ENCODE data around the gene NTRK2.

DNA sequence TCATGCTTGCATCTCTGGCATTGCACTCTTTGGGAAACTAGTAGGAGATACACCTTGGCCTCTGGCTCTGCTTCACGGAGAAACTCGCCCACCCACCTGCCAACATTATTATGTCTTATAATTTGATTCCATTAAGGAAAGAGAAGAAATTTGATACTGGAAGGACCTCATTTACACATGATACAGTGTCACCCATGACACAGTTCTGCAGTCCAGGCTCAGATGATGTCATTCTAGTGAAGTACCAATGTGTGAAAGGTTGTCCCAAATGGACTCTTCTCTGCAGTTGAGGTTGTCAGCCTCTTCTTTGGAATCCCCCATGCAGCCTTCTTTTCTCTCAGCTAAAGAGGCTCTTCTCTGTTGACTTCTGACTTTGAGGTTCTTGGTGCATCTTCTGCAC is 329.1 kb downstream of the NTRK2 start:
- TF ChIP-seq, protein P1, sequence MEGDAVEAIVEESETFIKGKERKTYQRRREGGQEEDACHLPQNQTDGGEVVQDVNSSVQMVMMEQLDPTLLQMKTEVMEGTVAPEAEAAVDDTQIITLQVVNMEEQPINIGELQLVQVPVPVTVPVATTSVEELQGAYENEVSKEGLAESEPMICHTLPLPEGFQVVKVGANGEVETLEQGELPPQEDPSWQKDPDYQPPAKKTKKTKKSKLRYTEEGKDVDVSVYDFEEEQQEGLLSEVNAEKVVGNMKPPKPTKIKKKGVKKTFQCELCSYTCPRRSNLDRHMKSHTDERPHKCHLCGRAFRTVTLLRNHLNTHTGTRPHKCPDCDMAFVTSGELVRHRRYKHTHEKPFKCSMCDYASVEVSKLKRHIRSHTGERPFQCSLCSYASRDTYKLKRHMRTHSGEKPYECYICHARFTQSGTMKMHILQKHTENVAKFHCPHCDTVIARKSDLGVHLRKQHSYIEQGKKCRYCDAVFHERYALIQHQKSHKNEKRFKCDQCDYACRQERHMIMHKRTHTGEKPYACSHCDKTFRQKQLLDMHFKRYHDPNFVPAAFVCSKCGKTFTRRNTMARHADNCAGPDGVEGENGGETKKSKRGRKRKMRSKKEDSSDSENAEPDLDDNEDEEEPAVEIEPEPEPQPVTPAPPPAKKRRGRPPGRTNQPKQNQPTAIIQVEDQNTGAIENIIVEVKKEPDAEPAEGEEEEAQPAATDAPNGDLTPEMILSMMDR (IDR thresholded peaks at IDR 0.05), result no peak
- TF ChIP-seq POLR2AphosphoS5 (IDR thresholded peaks at IDR 0.05), result no peak

All from upper lobe of left lung (tissue), 4 donors.